Lower leg skin (tissue), 4 donors: ENCODE results near the gene ALPP. TPM values are rescaled to one million over a fixed set of nuclear protein-coding genes. Genes with fewer than 3 reads are reported as not detected.
"Not testable (repeated sequence)": the region's sequence is repeated elsewhere in the genome, so short reads cannot be mapped to it uniquely, and the experiment has no call there.

Experiments used
- DNase-seq, 2 donors: peaks; one replicate each; pipeline ENCODE4 v3.0.0-alpha.2; 2019; ENCODE audit warnings: low spot score in 2 of 2
- H3K4me3 ChIP-seq: fragments of 200-600 bp; sonication (generic); 2 replicates; pipeline ENCODE4 v1.5.1; 2017; ENCODE audit warnings: mild to moderate bottlenecking, low read depth; ENCODE audit not compliant: poor library complexity, severe bottlenecking
- POLR2A ChIP-seq, 2 donors: fragments of 450-650 bp; IDR thresholded peaks; one replicate each; pipeline ENCODE4 v1.6.1; 2016 to 2017; ENCODE audit warnings: antibody characterized with exemption in 2 of 2, mild to moderate bottlenecking in 1 of 2, moderate library complexity in 1 of 2
- WGBS, 2 donors: methylation state at CpG; one replicate each; pipeline ENCODE4 v1.1.5; 2018; 5-methylcytosine and 5-hydroxymethylcytosine counted together
- intact Hi-C: fragments of 100-400 bp; cut with DNase I; formaldehyde crosslinking; loops from one replicate; pipeline ENCODE4 v1.15.0; 2023; ENCODE audit warnings: low total_unique reads
- total RNA-seq, 4 donors: library from RNA; depleted of rRNA; stranded (reverse); fragments of >200 nt; gene quantifications; one replicate each; pipeline ENCODE4 v1.1.0, GENCODE V29; 2016
- TF ChIP-seq, protein P1 (sequence below), 3 donors: fragments of 450-650 bp; IDR thresholded peaks; one replicate each; pipeline ENCODE4 v1.5.1; 2016; ENCODE audit warnings: antibody characterized with exemption in 3 of 3, mild to moderate bottlenecking in 3 of 3, moderate library complexity in 2 of 3

Gene ALPP
- total RNA-seq, 4 donors from 2014 or later, result not detected

DNA sequence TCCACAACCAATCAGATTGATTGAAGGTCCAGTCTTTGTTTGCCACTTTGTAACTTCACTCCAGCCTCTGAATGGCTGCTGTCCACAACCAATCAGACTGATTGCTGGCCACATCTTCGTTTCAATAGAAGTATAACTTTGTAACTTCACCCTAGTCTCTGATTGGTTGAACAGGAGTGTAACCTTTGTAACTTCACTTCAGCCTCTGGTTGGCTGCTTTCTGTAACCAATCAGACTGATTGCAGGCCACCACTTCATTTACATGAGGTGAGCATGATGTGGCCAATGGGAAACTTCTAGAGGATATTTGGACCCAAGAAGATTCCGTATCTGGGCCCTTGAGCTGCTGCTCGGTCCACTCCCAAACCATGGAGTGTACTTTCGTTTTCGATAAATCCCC is 16.9 kb upstream of the ALPP start:
- DNase-seq, result no peak
- H3K4me3 ChIP-seq, result no peak overlapping the region
- WGBS, 2 donors, result 88 to 94% methylated on average over 5 of the region's 5 CpGs
- no peak for TF ChIP-seq POLR2A (IDR thresholded peaks at IDR 0.05)
- TF ChIP-seq, protein P1, sequence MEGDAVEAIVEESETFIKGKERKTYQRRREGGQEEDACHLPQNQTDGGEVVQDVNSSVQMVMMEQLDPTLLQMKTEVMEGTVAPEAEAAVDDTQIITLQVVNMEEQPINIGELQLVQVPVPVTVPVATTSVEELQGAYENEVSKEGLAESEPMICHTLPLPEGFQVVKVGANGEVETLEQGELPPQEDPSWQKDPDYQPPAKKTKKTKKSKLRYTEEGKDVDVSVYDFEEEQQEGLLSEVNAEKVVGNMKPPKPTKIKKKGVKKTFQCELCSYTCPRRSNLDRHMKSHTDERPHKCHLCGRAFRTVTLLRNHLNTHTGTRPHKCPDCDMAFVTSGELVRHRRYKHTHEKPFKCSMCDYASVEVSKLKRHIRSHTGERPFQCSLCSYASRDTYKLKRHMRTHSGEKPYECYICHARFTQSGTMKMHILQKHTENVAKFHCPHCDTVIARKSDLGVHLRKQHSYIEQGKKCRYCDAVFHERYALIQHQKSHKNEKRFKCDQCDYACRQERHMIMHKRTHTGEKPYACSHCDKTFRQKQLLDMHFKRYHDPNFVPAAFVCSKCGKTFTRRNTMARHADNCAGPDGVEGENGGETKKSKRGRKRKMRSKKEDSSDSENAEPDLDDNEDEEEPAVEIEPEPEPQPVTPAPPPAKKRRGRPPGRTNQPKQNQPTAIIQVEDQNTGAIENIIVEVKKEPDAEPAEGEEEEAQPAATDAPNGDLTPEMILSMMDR (IDR thresholded peaks at IDR 0.05), result no peak
- intact Hi-C loops, result no loop called here

DNA sequence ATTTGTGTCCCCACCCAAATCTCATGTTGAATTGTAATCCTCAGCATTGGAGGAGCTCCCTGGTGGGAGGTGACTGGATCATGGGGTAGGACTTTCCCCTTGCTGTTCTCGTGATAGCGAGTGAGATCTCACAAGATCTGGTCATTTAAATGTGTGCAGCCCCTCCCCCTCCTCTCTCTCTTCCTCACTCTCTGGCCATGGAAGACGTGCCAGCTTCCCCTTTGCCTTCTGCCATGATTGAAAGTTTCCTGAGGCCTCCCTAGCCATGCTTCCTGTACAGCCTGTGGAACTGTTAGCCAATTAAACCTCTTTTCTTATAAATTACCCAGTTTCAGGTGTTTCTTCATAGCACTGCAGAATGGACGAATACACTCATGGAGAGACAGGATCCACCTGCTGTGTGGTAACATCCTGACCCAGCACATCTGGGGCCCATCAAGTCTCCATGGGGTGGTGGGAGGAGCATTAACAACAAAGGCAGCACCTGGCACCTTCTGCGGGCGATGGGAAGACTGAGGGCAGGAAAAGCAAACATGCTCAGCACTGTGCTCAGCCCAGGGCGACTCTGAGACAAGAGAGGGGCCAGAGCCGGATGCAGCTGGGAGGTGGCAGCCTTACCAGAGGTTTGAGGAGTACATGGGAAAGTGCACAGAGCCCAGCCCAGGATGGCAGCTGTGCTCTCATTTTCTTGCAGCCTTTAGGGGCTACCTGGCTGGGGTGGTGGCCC is 16.2 kb upstream of the ALPP start:
- intact Hi-C loops, result no loop called here
- WGBS, 2 donors, result 73 to 85% methylated on average over 8 of the region's 8 CpGs
- no peak for TF ChIP-seq POLR2A (IDR thresholded peaks at IDR 0.05)
- TF ChIP-seq, protein P1 (IDR thresholded peaks at IDR 0.05), result no peak
- no peak overlapping the region for H3K4me3 ChIP-seq
- no peak for DNase-seq

DNA sequence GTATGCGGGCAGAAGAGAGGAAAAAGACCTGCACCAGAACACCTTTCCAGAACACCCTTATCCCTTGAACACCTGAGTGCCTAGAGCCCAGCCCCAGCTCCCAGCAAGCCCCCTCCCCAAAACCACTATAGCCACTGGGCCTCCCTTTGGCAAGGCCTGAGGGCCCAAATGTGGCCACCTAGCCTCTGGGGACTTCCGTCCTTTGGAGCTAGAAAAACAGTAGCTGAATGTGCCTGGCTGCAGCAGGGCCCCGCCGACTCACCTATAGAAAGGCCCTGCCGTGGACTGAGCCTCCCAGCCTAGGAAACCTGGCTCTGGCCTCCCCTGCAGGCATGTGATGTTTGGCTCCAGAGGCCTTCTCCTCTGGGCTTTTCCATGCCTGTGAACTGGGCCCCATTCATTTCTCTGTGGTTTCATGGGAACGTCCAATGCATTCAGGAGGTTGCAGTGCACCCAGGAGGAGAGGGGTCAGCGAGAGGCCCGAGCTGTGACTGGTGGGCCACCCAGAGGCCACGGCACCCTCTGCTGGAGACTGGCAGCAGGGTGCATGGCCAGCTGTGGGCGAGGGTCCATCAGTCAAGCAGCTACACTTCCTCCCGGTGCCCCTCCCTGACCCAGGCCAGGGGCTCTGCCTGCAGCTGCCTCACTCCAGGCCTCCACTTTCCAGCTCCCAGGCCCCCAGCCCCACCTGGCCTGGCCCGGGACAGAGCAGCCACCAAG is 15.3 kb upstream of the ALPP start:
- WGBS, 2 donors, result 81 to 85% methylated on average over 12 of the region's 12 CpGs
- DNase-seq, intact Hi-C loops, H3K4me3 ChIP-seq: not testable (repeated sequence)

DNA sequence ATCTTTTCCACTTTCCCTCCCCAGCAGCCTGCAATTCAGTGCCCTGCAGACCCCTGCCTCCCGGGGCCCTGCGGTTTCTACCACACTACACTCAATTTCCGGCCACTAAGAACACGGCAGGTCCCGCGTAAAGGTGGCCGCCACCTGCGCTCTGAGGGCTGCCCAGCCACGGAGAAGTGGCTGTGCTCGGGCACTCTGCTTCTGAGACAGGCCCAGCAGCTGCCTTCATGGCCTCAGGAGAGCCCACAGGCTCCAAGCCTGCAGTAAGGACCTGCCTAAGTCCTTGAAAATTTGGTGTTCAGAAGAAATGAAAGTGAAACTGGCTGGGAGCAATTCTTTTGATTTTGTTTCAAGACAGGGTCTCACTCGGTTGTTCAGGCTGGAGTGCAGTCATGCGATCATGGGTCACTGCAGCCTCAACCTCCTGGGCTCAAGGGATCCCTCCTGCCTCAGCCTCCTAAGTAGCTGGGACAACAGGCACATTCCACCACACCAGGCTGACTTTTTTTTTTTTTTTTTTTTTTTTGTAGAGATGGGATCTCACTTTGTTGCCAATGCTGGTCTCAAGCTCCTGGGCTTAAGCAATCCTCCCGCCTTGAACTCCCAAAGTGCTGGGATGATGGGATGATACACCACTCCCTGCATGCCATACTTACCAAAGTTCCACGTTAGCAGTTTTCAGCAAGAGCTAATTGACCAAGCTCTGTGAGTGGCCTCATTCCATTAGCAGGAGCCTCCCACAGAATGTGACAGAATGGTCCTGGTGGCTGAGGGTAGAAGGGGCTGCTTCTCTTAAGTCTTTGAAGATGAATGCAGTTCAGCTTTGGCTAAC is 14.6 kb upstream of the ALPP start:
- intact Hi-C loops, result no loop called here
- TF ChIP-seq, protein P1 (IDR thresholded peaks at IDR 0.05), result no peak
- TF ChIP-seq POLR2A (IDR thresholded peaks at IDR 0.05), result no peak
- DNase-seq, result no peak
- H3K4me3 ChIP-seq, result no peak overlapping the region
- WGBS, 2 donors, result 65% methylated on average over 14 of the region's 14 CpGs

DNA sequence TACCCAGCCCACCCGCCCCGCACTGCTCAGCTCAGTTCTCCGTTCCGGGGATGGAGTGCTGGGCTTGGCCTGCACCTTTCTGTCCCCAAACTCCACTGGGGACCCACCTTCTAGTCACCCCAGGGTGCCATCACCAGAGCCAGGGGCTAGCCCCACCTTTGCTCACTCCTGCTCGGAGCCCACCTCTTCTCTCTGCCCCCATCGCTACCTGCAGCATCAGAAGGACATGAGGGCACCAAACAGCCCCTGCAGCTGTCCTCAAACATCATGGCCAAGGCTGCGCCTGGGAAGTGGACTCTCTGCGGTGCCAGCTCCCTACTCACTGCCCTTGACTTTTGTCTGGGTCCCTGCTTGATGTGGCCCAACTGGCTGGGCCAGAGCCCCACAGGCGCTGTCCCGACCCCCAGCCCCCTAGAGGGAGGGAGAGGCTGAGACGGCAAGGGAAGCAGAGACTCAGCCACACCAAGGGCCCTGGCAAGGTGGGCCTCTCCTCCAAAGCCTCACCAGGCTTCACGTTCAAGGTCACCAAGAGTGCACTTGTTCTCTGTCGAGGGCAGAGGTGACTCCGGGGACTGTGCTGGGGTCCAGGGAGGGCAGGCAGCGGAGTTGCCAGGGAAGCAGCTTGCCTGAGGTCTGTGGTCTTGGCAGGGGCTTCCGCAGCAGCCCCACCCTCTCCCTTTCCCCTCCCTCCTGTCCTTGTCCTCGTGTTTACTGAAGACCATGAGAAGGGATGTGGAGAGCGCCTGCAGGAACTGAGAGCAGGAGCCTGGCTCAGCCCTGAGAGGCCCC is 13.6 kb upstream of the ALPP start:
- DNase-seq, result peak in 1 of 2 donors; percentile 82
- intact Hi-C loops, H3K4me3 ChIP-seq: not testable (repeated sequence)
- 83 to 86% methylated on average over 16 of the region's 18 CpGs for WGBS, 2 donors

DNA sequence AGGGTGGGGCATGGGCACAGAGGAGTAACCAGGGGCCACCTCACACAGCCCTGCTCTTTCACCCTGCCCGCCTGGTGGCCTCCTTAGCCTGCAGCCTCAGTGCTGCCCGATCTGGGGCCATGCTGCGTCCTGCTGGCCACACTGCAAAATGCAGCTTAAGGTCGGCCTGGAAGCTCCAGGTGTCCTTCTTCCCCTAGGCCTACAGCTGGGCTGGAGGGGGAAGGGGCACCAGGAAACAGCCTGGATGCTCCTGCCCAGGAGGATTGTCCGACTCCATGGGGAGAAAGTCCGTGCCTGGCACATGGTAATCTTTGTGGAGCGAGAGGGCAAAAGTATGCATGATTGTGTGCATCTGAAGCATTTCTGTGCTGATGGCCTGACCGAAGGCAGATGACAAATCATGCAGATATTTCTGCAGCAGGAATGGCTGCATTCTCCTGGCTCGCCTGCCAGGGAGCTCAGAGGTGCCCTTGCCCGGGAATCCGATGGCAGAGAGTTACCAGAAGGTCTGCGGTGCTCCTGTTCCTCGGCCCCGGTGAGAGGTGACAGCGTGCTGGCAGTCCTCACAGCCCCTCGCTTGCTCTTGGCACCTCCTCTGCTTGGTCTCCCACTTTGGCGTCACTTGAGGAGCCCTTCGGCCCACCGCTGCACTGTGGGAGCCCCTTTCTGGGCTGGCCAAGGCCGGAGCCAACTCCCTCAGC is 12.8 kb upstream of the ALPP start:
- 83 to 86% methylated on average over 17 to 20 of the region's 20 CpGs for WGBS, 2 donors
- no peak overlapping the region for H3K4me3 ChIP-seq
- intact Hi-C loops, result no loop called here
- no peak for TF ChIP-seq POLR2A (IDR thresholded peaks at IDR 0.05)
- TF ChIP-seq, protein P1 (IDR thresholded peaks at IDR 0.05), result no peak
- peak in 1 of 2 donors; percentile 54 for DNase-seq

DNA sequence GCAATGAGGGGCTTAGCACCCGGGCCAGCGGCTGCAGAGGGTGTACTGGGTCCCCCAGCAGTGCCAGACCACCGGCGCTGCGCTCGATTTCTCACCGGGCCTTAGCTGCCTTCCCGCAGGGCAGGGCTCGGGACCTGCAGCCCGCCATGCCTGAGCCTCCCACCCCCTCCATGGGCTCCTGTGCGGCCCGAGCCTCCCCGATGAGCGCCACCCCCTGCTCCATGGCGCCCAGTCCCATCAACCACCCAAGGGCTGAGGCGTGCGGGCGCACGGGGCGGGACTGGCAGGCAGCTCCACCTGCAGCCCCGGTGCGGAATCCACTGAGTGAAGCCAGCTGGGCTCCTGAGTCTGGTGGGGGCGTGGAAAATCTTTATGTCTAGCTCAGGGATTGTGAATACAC is 12.1 kb upstream of the ALPP start:
- intact Hi-C loops, H3K4me3 ChIP-seq: not testable (repeated sequence)
- peak in 1 of 2 donors; percentile 39 for DNase-seq
- WGBS, 2 donors, result 83 to 85% methylated on average over 10 to 14 of the region's 23 CpGs
